ENCODE measurements around the gene YRDC. TPM values are rescaled to one million over a fixed set of nuclear protein-coding genes. Genes with fewer than 3 reads are reported as not detected.

Gene YRDC, protein sequence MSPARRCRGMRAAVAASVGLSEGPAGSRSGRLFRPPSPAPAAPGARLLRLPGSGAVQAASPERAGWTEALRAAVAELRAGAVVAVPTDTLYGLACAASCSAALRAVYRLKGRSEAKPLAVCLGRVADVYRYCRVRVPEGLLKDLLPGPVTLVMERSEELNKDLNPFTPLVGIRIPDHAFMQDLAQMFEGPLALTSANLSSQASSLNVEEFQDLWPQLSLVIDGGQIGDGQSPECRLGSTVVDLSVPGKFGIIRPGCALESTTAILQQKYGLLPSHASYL
- total RNA-seq (10 to 100 TPM; 10.2 to 12.2 TPM), polyA plus RNA-seq (10 to 100 TPM in 1 of 2 donors, 1 to 10 TPM in 1; 8.5 to 11.1 TPM)
- long read RNA-seq, donor 1, partial matches to known transcripts = 1 of 1 reads
- long read RNA-seq, donor 1, other reads (novel, unspliced or antisense) = 0 of 1 reads
- long read RNA-seq, donor 2, transcript YRDC-201 (5 exons, 1,826 nt) = major isoform, 9 of 11 reads
- long read RNA-seq, donor 2, partial matches to known transcripts = 1 of 11 reads
- long read RNA-seq, donor 2, other reads (novel, unspliced or antisense) = 1 of 11 reads

DNA sequence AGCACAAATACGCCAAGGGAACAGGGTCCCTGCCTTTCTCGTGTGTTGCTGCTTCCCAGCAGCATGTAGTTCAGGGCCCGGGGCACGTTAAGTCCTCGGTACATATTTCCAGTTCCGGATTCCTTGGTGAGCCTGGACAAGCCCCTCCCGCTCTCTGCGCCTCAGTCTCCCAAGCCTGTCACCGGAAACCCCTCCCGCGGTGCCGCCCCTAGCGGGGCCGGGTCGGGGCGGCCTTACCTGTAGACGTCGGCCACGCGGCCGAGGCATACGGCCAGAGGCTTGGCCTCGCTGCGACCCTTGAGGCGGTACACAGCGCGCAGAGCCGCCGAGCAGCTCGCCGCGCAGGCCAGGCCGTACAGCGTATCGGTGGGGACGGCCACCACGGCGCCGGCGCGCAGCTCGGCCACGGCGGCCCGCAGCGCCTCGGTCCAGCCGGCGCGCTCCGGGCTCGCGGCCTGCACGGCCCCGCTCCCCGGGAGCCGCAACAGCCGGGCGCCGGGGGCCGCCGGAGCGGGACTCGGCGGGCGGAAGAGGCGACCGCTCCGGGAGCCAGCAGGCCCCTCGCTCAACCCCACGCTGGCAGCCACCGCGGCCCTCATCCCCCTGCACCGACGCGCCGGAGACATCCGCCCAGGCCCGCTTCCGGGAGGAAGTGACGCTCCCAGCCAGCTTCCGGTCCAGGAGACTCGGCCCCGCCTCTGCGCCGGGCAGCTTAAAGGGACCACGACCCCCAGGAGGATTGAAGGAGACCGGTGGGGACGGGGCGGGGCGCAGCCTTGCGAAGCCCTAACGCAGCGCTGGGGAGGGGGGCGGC lies at the start of gene YRDC, which contains the start of gene C1orf122:
Gene YRDC (minus strand): TSS at position 654 of the 814 bp plus-strand sequence. CDS start 28 bp downstream, at position 626.
Gene C1orf122 (plus strand): TSS at position 236 of the 814 bp plus-strand sequence. CDS start 615 bp downstream, outside the sequence.
- peak within 1 kb of the TSS; percentile 90 to 97 for H3K4me3 ChIP-seq (ENCODE audit: low read length in 2 of 2)
- peak; percentile 97 to 99 for DNase-seq
- H3K9me3 ChIP-seq (ENCODE audit: control insufficient read depth, low read length) = no peaks in the 10 kb centered on the region
- intact Hi-C loops (cut with DNase I) = loop anchor here (2.0 to 10.0 kb wide), 4 partner anchors 51 to 1343 kb away; partner anchors contain the start of genes CDCA8 (in 1 of the 2), MRPS15 (in 1 of the 2) and MTF1 (in 1 of the 2)
- peaks cover 2 to 7% of the 10 kb centered on the region in 2 donors for H3K36me3 ChIP-seq (ENCODE audit: control insufficient read depth in 1 of 2, insufficient read depth in 2 of 2, low read length in 1 of 2)
- peak; percentile 96 for ATAC-seq (ENCODE audit: low FRiP score)
- 0% methylated on average over 85 to 95 of the region's 95 CpGs for WGBS, 2 donors
- H3K27ac ChIP-seq (ENCODE audit: low read depth in 1 of 2, low read length in 2 of 2) = peak within 1 kb of the TSS; percentile 24 to 83
- no peaks in the 10 kb centered on the region for H3K27me3 ChIP-seq (ENCODE audit: control insufficient read depth in 1 of 2, insufficient read depth in 2 of 2, low read length in 1 of 2)
- H3K4me1 ChIP-seq (ENCODE audit: control insufficient read depth in 1 of 2, insufficient read depth in 2 of 2, low read length in 2 of 2) = no peaks in the 10 kb centered on the region

GRCh38 chr1:37854406-37854805 lies 46.4 kb upstream of the YRDC start:
- Histone ChIP-seq H3K4me1 (ENCODE audit: control insufficient read depth in 1 of 2, insufficient read depth in 2 of 2, low read length in 2 of 2) (peaks cover 2 to 3% of the 10 kb centered on the region in 2 donors), H3K36me3 (ENCODE audit: control insufficient read depth in 1 of 2, insufficient read depth in 2 of 2, low read length in 1 of 2) (peaks cover 0 to 6% of the 10 kb centered on the region in 2 donors), H3K27ac (ENCODE audit: low read depth in 1 of 2, low read length in 2 of 2) (no peak overlapping the region), H3K9me3 (ENCODE audit: control insufficient read depth, low read length) (no peaks in the 10 kb centered on the region), H3K4me3 (ENCODE audit: low read length in 2 of 2) (no peak overlapping the region), H3K27me3 (ENCODE audit: control insufficient read depth in 1 of 2, insufficient read depth in 2 of 2, low read length in 1 of 2) (no peaks in the 10 kb centered on the region)
- ATAC-seq (ENCODE audit: low FRiP score) (no peak), DNase-seq (no peak)
- 96 to 97% methylated on average over 6 of the region's 6 CpGs for WGBS, 2 donors
- intact Hi-C loops (cut with DNase I) = no loop called here

DNA sequence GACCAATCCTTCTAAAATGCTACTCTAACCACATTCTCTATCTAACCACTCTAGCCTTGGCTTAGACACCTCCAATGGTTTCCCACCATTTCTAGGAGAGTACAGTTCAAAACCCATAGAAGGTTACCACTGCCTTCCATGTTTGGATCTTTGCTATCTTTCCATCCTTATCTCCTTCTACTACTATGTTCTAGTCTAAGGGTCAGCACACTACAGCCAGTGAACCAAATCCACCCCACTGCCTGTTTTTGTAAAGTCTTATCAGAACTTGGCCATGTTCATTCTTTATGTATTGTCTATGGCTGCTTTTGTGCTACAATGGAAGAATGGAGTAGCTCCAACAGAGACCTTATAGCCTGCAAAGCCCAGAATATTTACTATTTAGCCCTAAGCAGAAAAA lies 45.1 kb upstream of the YRDC start:
- H3K4me3 ChIP-seq (ENCODE audit: low read length in 2 of 2) = no peak overlapping the region
- H3K9me3 ChIP-seq (ENCODE audit: control insufficient read depth, low read length) = no peaks in the 10 kb centered on the region
- ATAC-seq (ENCODE audit: low FRiP score) (no peak), DNase-seq (no peak)
- peaks cover 0 to 6% of the 10 kb centered on the region in 2 donors for H3K36me3 ChIP-seq (ENCODE audit: control insufficient read depth in 1 of 2, insufficient read depth in 2 of 2, low read length in 1 of 2)
- intact Hi-C loops (cut with DNase I) = no loop called here
- peaks cover 2 to 3% of the 10 kb centered on the region in 2 donors for H3K4me1 ChIP-seq (ENCODE audit: control insufficient read depth in 1 of 2, insufficient read depth in 2 of 2, low read length in 2 of 2)
- H3K27ac ChIP-seq (ENCODE audit: low read depth in 1 of 2, low read length in 2 of 2) = no peak overlapping the region
- no peaks in the 10 kb centered on the region for H3K27me3 ChIP-seq (ENCODE audit: control insufficient read depth in 1 of 2, insufficient read depth in 2 of 2, low read length in 1 of 2)

DNA sequence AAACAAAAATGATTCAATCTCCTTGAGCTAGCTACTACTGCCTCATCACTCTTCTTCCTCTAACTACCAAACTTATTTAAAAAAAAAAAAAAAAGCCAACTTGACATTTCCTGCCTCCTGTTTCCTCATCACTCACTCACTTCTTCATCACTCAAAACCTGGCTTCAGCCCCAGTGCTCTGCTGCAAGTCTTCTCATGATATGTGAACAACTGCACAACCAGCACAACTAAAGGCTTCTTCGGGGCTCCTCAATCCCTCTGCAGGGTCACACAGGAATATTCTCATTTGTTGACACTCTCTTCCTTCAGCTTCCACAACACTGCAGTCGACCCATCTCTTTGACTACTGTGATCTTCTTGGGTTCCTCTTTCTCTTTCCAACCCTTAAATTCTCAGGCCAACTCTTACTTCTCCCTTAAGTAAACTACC lies 43.8 kb upstream of the YRDC start:
- Histone ChIP-seq H3K27ac (ENCODE audit: low read depth in 1 of 2, low read length in 2 of 2) (no peak overlapping the region), H3K9me3 (ENCODE audit: control insufficient read depth, low read length) (no peaks in the 10 kb centered on the region), H3K4me1 (ENCODE audit: control insufficient read depth in 1 of 2, insufficient read depth in 2 of 2, low read length in 2 of 2) (peaks cover 2 to 3% of the 10 kb centered on the region in 2 donors), H3K27me3 (ENCODE audit: control insufficient read depth in 1 of 2, insufficient read depth in 2 of 2, low read length in 1 of 2) (no peaks in the 10 kb centered on the region), H3K4me3 (ENCODE audit: low read length in 2 of 2) (no peak overlapping the region), H3K36me3 (ENCODE audit: control insufficient read depth in 1 of 2, insufficient read depth in 2 of 2, low read length in 1 of 2) (peaks cover 0 to 4% of the 10 kb centered on the region in 2 donors)
- DNase-seq = no peak
- ATAC-seq (ENCODE audit: low FRiP score) = no peak
- intact Hi-C loops (cut with DNase I) = no loop called here
- 76 to 86% methylated on average over 2 of the region's 2 CpGs for WGBS, 2 donors

GRCh38 chr1:37851262-37851661 lies 43.3 kb upstream of the YRDC start:
- H3K4me1 ChIP-seq (ENCODE audit: control insufficient read depth in 1 of 2, insufficient read depth in 2 of 2, low read length in 2 of 2) = peaks cover 2 to 3% of the 10 kb centered on the region in 2 donors
- intact Hi-C loops (cut with DNase I) = no loop called here

DNA sequence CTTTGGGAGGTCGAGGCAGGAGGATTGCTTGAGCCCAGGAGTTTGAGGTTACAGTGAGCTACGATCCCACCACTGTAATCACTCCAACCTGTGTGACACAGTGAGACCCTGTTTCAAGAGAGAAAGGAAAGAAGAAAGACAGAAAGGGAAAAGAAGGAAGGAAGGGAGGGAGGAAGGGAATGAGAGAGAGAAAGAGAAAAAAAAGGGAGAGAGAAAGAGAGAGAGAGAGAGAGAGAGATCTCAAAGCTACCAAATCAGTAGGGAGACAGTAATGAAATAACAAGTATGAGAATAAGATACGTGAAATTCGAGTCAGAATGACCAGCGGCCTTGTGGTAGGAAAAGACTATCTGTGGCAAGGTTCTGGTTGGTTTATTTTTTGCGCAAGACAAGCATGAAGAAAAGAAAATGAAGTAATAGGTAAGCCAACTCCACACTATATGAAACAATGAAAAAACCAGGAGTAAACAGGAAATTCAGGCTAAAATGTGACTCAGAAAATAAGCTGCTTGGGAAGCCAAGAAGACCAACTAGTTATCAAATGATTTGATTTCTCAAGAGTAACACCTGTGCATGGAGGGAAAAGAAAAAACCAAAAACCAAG lies 42.4 kb upstream of the YRDC start:
- Histone ChIP-seq H3K4me3 (ENCODE audit: low read length in 2 of 2) (no peak overlapping the region), H3K27me3 (ENCODE audit: control insufficient read depth in 1 of 2, insufficient read depth in 2 of 2, low read length in 1 of 2) (no peaks in the 10 kb centered on the region), H3K9me3 (ENCODE audit: control insufficient read depth, low read length) (no peaks in the 10 kb centered on the region), H3K27ac (ENCODE audit: low read depth in 1 of 2, low read length in 2 of 2) (no peak overlapping the region), H3K36me3 (ENCODE audit: control insufficient read depth in 1 of 2, insufficient read depth in 2 of 2, low read length in 1 of 2) (peaks cover 0 to 4% of the 10 kb centered on the region in 2 donors), H3K4me1 (ENCODE audit: control insufficient read depth in 1 of 2, insufficient read depth in 2 of 2, low read length in 2 of 2) (peaks cover 2 to 3% of the 10 kb centered on the region in 2 donors)
- DNase-seq = no peak
- intact Hi-C loops (cut with DNase I) = no loop called here
- no peak for ATAC-seq (ENCODE audit: low FRiP score)
- WGBS, 2 donors = 89 to 90% methylated on average over 6 of the region's 6 CpGs

More at GRCh38 chr1:37851262-37851661, 43.3 kb upstream of the YRDC start:
- DNase-seq = no peak
- H3K27me3 ChIP-seq (ENCODE audit: control insufficient read depth in 1 of 2, insufficient read depth in 2 of 2, low read length in 1 of 2) = no peaks in the 10 kb centered on the region
- no peak overlapping the region for H3K27ac ChIP-seq (ENCODE audit: low read depth in 1 of 2, low read length in 2 of 2)
- peaks cover 0 to 4% of the 10 kb centered on the region in 2 donors for H3K36me3 ChIP-seq (ENCODE audit: control insufficient read depth in 1 of 2, insufficient read depth in 2 of 2, low read length in 1 of 2)
- no peaks in the 10 kb centered on the region for H3K9me3 ChIP-seq (ENCODE audit: control insufficient read depth, low read length)
- no peak for ATAC-seq (ENCODE audit: low FRiP score)
- H3K4me3 ChIP-seq (ENCODE audit: low read length in 2 of 2) = no peak overlapping the region

GRCh38 chr1:37849480-37849879 lies 41.5 kb upstream of the YRDC start:
- intact Hi-C loops (cut with DNase I) = no loop called here
- H3K9me3 ChIP-seq (ENCODE audit: control insufficient read depth, low read length) = no peaks in the 10 kb centered on the region
- ATAC-seq (ENCODE audit: low FRiP score) = no peak
- H3K36me3 ChIP-seq (ENCODE audit: control insufficient read depth in 1 of 2, insufficient read depth in 2 of 2, low read length in 1 of 2) = no peaks in the 10 kb centered on the region
- DNase-seq = no peak
- peaks cover 2 to 3% of the 10 kb centered on the region in 2 donors for H3K4me1 ChIP-seq (ENCODE audit: control insufficient read depth in 1 of 2, insufficient read depth in 2 of 2, low read length in 2 of 2)
- no peaks in the 10 kb centered on the region for H3K27me3 ChIP-seq (ENCODE audit: control insufficient read depth in 1 of 2, insufficient read depth in 2 of 2, low read length in 1 of 2)
- 88 to 92% methylated on average over 3 of the region's 3 CpGs for WGBS, 2 donors
- H3K27ac ChIP-seq (ENCODE audit: low read depth in 1 of 2, low read length in 2 of 2) = no peak overlapping the region
- H3K4me3 ChIP-seq (ENCODE audit: low read length in 2 of 2) = no peak overlapping the region

GRCh38 chr1:37846647-37847339 lies 38.8 kb upstream of the YRDC start:
- DNase-seq (no peak), ATAC-seq (ENCODE audit: low FRiP score) (no peak)
- H3K4me1 ChIP-seq (ENCODE audit: control insufficient read depth in 1 of 2, insufficient read depth in 2 of 2, low read length in 2 of 2) = peaks cover 0 to 2% of the 10 kb centered on the region in 2 donors
- intact Hi-C loops (cut with DNase I) = no loop called here
- WGBS, 2 donors = 82 to 87% methylated on average over 4 of the region's 4 CpGs
- no peak overlapping the region for H3K27ac ChIP-seq (ENCODE audit: low read depth in 1 of 2, low read length in 2 of 2)
- H3K27me3 ChIP-seq (ENCODE audit: control insufficient read depth in 1 of 2, insufficient read depth in 2 of 2, low read length in 1 of 2) = no peaks in the 10 kb centered on the region
- H3K36me3 ChIP-seq (ENCODE audit: control insufficient read depth in 1 of 2, insufficient read depth in 2 of 2, low read length in 1 of 2) = no peaks in the 10 kb centered on the region
- no peak overlapping the region for H3K4me3 ChIP-seq (ENCODE audit: low read length in 2 of 2)
- H3K9me3 ChIP-seq (ENCODE audit: control insufficient read depth, low read length) = no peaks in the 10 kb centered on the region

All from aorta (tissue), 5 donors.